GM12873 (cell line): ENCODE measurements around the gene HLA-DMA.

Source experiments
- TF ChIP-seq, protein P1 (sequence below): IDR thresholded peaks from 2 replicates; pipeline ENCODE4 v1.5.1; 2012; ENCODE audit warnings: low read depth, mild to moderate bottlenecking, moderate library complexity, low read length, control low read depth; ENCODE audit not compliant: insufficient read depth; ENCODE audit errors: missing control alignments

The HLA-DMA gene

DNA sequence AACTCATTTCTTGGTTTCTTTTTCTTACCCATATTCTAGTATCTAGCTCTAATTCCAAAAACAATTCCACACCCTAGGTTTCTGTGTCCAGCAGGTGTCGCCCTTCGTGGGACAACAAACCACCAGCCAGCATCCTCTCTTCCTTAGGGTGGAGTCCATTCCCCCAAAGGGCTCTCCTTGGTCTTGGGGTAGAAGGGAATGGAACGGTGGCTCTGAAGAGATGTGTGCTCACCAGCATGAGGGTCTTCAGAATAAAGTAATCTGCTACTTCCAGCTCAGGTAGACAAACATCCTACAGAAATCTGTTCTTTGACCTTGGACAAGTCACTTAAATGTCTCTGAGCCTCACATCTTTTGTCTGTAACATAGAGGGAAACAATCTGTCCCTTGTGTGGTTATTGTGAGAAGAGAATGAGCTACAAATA is 19.2 kb downstream of the HLA-DMA start:
- TF ChIP-seq, protein P1, sequence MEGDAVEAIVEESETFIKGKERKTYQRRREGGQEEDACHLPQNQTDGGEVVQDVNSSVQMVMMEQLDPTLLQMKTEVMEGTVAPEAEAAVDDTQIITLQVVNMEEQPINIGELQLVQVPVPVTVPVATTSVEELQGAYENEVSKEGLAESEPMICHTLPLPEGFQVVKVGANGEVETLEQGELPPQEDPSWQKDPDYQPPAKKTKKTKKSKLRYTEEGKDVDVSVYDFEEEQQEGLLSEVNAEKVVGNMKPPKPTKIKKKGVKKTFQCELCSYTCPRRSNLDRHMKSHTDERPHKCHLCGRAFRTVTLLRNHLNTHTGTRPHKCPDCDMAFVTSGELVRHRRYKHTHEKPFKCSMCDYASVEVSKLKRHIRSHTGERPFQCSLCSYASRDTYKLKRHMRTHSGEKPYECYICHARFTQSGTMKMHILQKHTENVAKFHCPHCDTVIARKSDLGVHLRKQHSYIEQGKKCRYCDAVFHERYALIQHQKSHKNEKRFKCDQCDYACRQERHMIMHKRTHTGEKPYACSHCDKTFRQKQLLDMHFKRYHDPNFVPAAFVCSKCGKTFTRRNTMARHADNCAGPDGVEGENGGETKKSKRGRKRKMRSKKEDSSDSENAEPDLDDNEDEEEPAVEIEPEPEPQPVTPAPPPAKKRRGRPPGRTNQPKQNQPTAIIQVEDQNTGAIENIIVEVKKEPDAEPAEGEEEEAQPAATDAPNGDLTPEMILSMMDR: peak; percentile 82

GRCh38 chr6:32932132-32932868 is 20.6 kb downstream of the HLA-DMA start:
- TF ChIP-seq, protein P1: no peak

- TF ChIP-seq, protein P1: no peak
Measured at GRCh38 chr6:32931211-32931610, 21.7 kb downstream of the HLA-DMA start.

GRCh38 chr6:32922083-32922482 is 30.8 kb downstream of the HLA-DMA start:
- TF ChIP-seq, protein P1: no peak

- TF ChIP-seq, protein P1: no peak
Measured at GRCh38 chr6:32920715-32921114, 32.2 kb downstream of the HLA-DMA start.

GRCh38 chr6:32912951-32913350 is 39.9 kb downstream of the HLA-DMA start:
- TF ChIP-seq, protein P1: no peak

DNA sequence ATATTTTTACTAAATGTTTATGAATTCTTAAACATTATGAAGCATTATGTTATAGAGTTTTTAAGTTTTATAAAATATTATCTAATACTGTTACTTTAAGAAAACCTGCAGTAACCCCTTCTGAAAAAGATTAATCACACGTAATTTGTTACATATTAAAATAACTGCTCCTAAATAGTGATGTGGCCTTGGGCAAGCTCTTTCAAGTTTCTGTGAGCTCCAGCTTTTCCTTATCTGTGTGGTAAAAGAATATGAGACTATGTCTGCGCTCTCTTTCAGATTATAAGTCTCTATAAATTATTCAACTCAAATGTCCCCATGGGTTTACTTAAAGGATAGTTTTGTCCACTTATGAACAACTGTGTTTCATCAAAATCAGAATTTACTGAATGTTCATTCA is 44.0 kb downstream of the HLA-DMA start:
- TF ChIP-seq, protein P1: no peak
